GM10847 (cell line): ENCODE data around the gene CRPPA.

Experiments used
- POLR2A ChIP-seq: IDR thresholded peaks from 2 replicates; pipeline ENCODE4 v1.6.1; 2011; ENCODE audit not compliant: insufficient read length; ENCODE audit errors: extremely low read depth

Gene CRPPA

GRCh38 chr7:16404636-16405035 is 16.7 kb downstream of the CRPPA start:
- no peak for TF ChIP-seq POLR2A

- no peak for TF ChIP-seq POLR2A
These were observed 17.9 kb downstream of the CRPPA start for GRCh38 chr7:16403475-16403874.

- no peak for TF ChIP-seq POLR2A
These were observed 18.4 kb downstream of the CRPPA start for GRCh38 chr7:16402940-16403339.

- no peak for TF ChIP-seq POLR2A
These were observed 19.2 kb downstream of the CRPPA start for GRCh38 chr7:16402091-16402490.

- TF ChIP-seq POLR2A, result no peak
These were observed 20.5 kb downstream of the CRPPA start for GRCh38 chr7:16400893-16401275.

- no peak for TF ChIP-seq POLR2A
These were observed 21.1 kb downstream of the CRPPA start for GRCh38 chr7:16399916-16400892.

- no peak for TF ChIP-seq POLR2A
These were observed 22.0 kb downstream of the CRPPA start for GRCh38 chr7:16399265-16399831.

- TF ChIP-seq POLR2A, result no peak
These were observed 23.0 kb downstream of the CRPPA start for GRCh38 chr7:16398146-16399017.

- TF ChIP-seq POLR2A, result no peak
These were observed 23.7 kb downstream of the CRPPA start for GRCh38 chr7:16397501-16398145.

- TF ChIP-seq POLR2A, result no peak
These were observed 24.4 kb downstream of the CRPPA start for GRCh38 chr7:16396766-16397500.

GRCh38 chr7:16395121-16395520 is 26.2 kb downstream of the CRPPA start:
- no peak for TF ChIP-seq POLR2A

- TF ChIP-seq POLR2A, result no peak
These were observed 27.4 kb downstream of the CRPPA start for GRCh38 chr7:16393862-16394422.

- TF ChIP-seq POLR2A, result no peak
These were observed 28.3 kb downstream of the CRPPA start for GRCh38 chr7:16392990-16393523.
